SJSA1 (cell line): ENCODE data around the gene GUCY1A2. TPM values are rescaled to one million over a fixed set of nuclear protein-coding genes. Genes with fewer than 3 reads are reported as not detected.
"Not testable (repeated sequence)": the region's sequence is repeated elsewhere in the genome, so short reads cannot be mapped to it uniquely, and the experiment has no call there.

Experiments
- DNase-seq, 2 experiments: peaks; one replicate each; pipeline ENCODE4 v3.0.0-alpha.2; 2015 to 2020; ENCODE audit warnings: low spot score in 2 of 2, low read depth in 1 of 2
- H3K27ac ChIP-seq: fragments of 250-450 bp; sonication (Bioruptor Pico); 2 replicates; pipeline ENCODE4 v1.5.1; 2020; ENCODE audit warnings: mild to moderate bottlenecking, moderate library complexity
- H3K27me3 ChIP-seq: fragments of 250-450 bp; sonication (Bioruptor Pico); replicated peaks from 2 replicates; pipeline ENCODE4 v1.5.1; 2020; ENCODE audit warnings: mild to moderate bottlenecking, moderate library complexity
- H3K36me3 ChIP-seq: fragments of 250-450 bp; sonication (Bioruptor Pico); 2 replicates; pipeline ENCODE4 v1.5.1; 2020; ENCODE audit warnings: mild to moderate bottlenecking
- H3K4me1 ChIP-seq: fragments of 250-450 bp; sonication (Bioruptor Pico); replicated peaks from 2 replicates; pipeline ENCODE4 v1.6.1; 2021; ENCODE audit warnings: mild to moderate bottlenecking
- H3K4me3 ChIP-seq: fragments of 250-450 bp; sonication (Bioruptor Pico); 2 replicates; pipeline ENCODE4 v1.5.1; 2020; ENCODE audit warnings: mild to moderate bottlenecking
- H3K9me3 ChIP-seq: fragments of 250-450 bp; sonication (Bioruptor Pico); replicated peaks from 2 replicates; pipeline ENCODE4 v1.5.1; 2020; ENCODE audit warnings: mild to moderate bottlenecking
- total RNA-seq: library from RNA; depleted of rRNA; stranded (reverse); fragments of >200 nt; shearing (Covaris generic); gene quantifications from 2 replicates; pipeline ENCODE4 v1.2.3, GENCODE V29; 2014

The GUCY1A2 gene
- total RNA-seq, 1 experiment from 2014 or later = 0.11 TPM

DNA sequence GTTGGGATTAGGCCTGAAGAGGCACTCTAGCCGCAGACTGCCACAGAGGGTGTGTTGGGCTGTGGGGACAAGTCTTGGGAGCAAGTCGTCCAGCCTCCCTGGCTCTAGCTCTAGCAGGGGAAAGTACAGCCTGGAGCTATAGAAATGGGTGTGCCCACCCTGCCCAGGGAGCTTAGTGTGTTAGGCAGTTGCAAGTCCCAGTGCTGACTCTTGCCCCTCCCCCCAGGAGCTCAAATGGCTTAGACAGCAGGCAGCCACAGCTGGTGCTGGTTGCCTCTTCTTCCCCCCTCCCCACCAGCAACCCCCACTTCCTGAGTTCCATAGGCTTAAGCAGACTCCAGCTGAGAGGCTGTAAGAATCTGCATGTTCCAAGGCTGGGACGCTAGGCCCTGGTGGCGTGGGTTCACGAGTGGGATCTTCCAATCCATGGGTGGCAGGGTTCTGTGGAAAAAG, 61.2 kb downstream of the GUCY1A2 start:
- no peak overlapping the region for H3K4me3 ChIP-seq
- H3K36me3 ChIP-seq = no peaks in the 10 kb centered on the region
- H3K27ac ChIP-seq = no peak overlapping the region
- no peaks in the 10 kb centered on the region for H3K9me3 ChIP-seq
- no peak for DNase-seq
- no peaks in the 10 kb centered on the region for H3K27me3 ChIP-seq
- peaks cover 14% of the 10 kb centered on the region for H3K4me1 ChIP-seq

GRCh38 chr11:106950067-106950491, 68.2 kb downstream of the GUCY1A2 start:
- Histone ChIP-seq H3K27me3 (no peaks in the 10 kb centered on the region), H3K4me1 (no peaks in the 10 kb centered on the region), H3K4me3 (no peak overlapping the region), H3K9me3 (no peaks in the 10 kb centered on the region), H3K36me3 (no peaks in the 10 kb centered on the region), H3K27ac (no peak overlapping the region)
- no peak for DNase-seq

GRCh38 chr11:106943089-106943488, 75.2 kb downstream of the GUCY1A2 start:
- Histone ChIP-seq H3K9me3 (no peaks in the 10 kb centered on the region), H3K36me3 (no peaks in the 10 kb centered on the region), H3K27ac (no peak overlapping the region), H3K4me1 (no peaks in the 10 kb centered on the region), H3K27me3 (no peaks in the 10 kb centered on the region), H3K4me3 (no peak overlapping the region)
- no peak for DNase-seq

DNA sequence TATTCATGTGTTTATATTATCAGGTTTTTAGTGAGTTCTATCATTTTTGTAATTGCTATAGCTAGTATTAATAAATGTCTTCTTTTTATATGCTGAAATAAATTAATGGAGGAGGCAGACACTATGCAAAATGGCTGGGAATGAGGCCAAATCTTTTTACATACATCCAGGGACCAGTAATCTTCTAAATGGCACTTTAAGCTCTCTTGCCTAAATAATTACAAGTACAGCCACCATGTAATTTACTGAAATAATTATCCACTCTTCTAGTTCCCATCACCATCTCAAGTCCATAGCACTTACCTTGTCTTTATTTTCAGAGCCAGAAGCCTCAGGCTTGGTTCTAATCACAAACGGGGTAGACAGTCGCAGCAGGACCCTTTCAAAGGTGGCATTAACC, 79.1 kb downstream of the GUCY1A2 start:
- H3K36me3 ChIP-seq = no peaks in the 10 kb centered on the region

DNA sequence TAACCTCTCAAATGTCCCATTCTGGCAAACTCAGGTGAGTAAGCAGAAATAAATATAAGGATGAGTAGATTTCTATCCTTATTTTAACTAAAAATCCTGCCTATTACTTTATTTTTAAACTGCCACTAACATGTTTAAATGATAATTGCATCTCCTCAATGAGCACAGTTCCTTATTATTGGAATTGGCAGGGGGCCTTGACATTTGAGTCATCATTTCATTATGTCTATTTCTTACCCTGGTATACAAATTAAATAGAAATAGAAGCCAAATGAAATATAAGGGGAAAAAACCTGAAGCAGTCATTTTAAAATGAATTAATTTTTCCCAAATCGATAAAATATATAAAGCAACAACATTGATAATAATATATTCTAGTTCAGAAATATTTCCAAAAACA, 81.2 kb downstream of the GUCY1A2 start:
- no peak for DNase-seq
- no peak overlapping the region for H3K27ac ChIP-seq
- no peaks in the 10 kb centered on the region for H3K36me3 ChIP-seq
- H3K4me3 ChIP-seq = no peak overlapping the region
- H3K9me3 ChIP-seq = no peaks in the 10 kb centered on the region
- H3K27me3 ChIP-seq = no peaks in the 10 kb centered on the region
- no peaks in the 10 kb centered on the region for H3K4me1 ChIP-seq

More for the DNA sequence above, 79.1 kb downstream of the GUCY1A2 start:
- Histone ChIP-seq H3K4me3 (no peak overlapping the region), H3K9me3 (no peaks in the 10 kb centered on the region), H3K27ac (no peak overlapping the region), H3K27me3 (no peaks in the 10 kb centered on the region), H3K4me1 (no peaks in the 10 kb centered on the region)
- no peak for DNase-seq

DNA sequence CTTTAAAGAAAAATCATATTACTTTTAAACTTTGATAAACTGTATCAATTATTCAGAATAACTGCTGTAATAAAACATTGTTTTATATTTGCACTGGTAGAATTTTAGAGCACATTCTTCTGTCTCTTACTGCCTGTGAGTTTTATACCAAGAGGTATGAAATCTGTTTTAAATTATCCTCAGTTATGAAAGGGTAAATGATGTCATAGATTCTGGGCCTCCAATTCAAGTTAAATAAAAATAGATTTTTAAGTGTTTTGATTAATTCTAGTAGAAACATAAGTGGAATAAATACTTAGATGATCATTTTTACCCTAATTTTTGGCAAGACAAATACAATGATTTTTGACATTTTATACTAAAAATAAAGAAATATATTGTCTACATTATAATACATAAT, 93.0 kb downstream of the GUCY1A2 start:
- H3K27ac ChIP-seq = no peak overlapping the region
- H3K4me1 ChIP-seq = no peaks in the 10 kb centered on the region
- no peak for DNase-seq
- H3K36me3 ChIP-seq = no peaks in the 10 kb centered on the region
- H3K4me3 ChIP-seq = no peak overlapping the region
- H3K27me3 ChIP-seq = no peaks in the 10 kb centered on the region
- H3K9me3 ChIP-seq = no peaks in the 10 kb centered on the region

DNA sequence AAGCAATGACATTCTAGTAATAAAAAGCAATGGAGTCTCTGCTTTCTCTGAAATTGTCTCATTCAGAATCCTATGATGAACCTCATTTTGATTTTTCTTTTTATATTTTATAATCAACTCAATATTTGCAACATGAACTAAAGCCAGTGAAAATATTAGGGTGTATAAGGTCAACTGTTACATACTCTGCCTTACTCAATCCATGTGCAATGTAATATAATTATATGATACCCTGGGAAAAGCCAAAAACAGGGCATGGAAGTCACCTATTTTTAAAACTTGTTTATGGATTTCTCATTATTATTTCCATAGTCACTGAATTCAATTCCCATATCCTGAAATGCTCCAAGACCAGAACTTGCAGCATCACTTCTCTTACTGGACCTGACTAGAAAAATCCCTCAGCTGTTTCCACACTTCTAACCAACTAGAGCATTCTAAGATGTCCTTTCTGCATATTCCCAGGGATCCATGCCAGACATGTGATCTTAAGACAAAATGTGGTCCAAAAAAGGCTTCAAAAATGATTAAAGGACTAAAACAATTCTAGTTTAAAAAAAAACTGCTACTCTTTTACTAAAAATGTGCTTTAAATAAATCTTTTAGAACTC, 97.3 kb downstream of the GUCY1A2 start:
- Histone ChIP-seq H3K4me3 (no peak overlapping the region), H3K27me3 (no peaks in the 10 kb centered on the region), H3K36me3 (no peaks in the 10 kb centered on the region), H3K4me1 (no peaks in the 10 kb centered on the region), H3K9me3 (no peaks in the 10 kb centered on the region), H3K27ac (no peak overlapping the region)
- no peak for DNase-seq

DNA sequence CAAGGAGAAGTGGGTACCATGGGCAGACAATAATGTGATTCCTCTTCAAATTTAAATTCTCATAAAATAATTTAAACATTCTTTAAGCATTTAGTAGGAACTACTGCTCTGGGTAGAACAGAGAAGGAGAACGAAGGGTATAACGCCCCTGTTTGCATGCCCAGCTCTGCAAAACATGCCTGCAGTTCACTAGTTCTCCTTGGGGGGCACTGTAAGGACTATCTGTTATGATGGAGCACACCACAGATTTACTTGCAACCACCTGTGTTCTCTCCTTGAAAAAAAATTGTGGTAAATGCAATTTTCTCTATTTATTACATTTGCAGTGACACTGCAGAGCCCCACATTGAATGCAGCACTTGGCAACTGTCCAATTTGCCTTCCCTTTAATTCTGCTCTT, 100.3 kb downstream of the GUCY1A2 start:
- Histone ChIP-seq H3K27ac (no peak overlapping the region), H3K36me3 (no peaks in the 10 kb centered on the region), H3K27me3 (no peaks in the 10 kb centered on the region), H3K4me1 (no peaks in the 10 kb centered on the region), H3K9me3 (no peaks in the 10 kb centered on the region), H3K4me3 (no peak overlapping the region)
- no peak for DNase-seq

- no peak for DNase-seq
- Histone ChIP-seq H3K27me3 (no peaks in the 10 kb centered on the region), H3K36me3 (no peaks in the 10 kb centered on the region), H3K4me1 (no peaks in the 10 kb centered on the region), H3K4me3 (no peak overlapping the region), H3K27ac (no peak overlapping the region), H3K9me3 (no peaks in the 10 kb centered on the region)
These were observed 103.9 kb downstream of the GUCY1A2 start for GRCh38 chr11:106914409-106914808.

DNA sequence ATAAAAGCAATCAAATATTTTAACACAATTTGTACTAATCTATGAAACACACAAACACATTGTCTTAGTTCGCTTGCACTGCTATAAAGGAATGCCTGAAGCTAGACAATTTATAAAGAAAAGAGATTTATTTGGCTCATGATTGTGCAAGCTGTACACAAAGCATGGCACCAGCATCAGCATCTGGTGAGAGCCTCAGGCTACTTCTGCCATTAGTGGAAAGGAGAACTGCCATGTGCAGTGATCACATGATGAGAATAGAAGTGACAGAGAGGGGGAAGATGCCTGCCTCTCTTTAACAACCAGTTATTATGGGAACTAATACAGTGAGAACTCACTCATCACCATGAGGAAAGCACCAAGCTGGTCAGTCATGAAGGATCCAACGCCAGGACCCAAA, 105.1 kb downstream of the GUCY1A2 start:
- DNase-seq = no peak
- Histone ChIP-seq H3K4me1 (no peaks in the 10 kb centered on the region), H3K4me3 (no peak overlapping the region), H3K36me3 (no peaks in the 10 kb centered on the region), H3K9me3 (no peaks in the 10 kb centered on the region), H3K27me3 (no peaks in the 10 kb centered on the region), H3K27ac (no peak overlapping the region)

- DNase-seq = no peak
- H3K27ac ChIP-seq = no peak overlapping the region
- H3K27me3 ChIP-seq = no peaks in the 10 kb centered on the region
- no peaks in the 10 kb centered on the region for H3K36me3 ChIP-seq
- H3K4me1 ChIP-seq = no peaks in the 10 kb centered on the region
- H3K4me3 ChIP-seq = no peak overlapping the region
- no peaks in the 10 kb centered on the region for H3K9me3 ChIP-seq
These were observed 113.5 kb downstream of the GUCY1A2 start for GRCh38 chr11:106904826-106905225.

DNA sequence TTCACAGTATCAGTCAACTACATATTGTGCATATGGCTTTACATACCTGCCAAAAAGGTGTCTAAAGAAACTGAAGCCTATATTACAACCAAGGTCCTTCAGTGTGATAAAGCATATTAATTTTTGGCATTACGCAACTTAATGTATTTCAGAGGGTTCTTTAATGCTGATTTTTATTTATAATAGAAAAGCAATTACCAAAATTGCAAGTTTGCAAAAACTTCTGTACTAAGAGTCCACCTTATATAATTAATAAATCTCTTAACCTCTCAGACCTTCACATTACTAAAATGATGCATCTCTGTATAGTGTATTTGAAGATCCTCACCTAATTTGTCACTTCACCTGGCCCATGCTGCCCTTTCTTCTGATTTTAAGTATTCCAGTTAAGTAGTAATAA, 128.6 kb downstream of the GUCY1A2 start:
- DNase-seq = no peak
- Histone ChIP-seq H3K4me1 (no peaks in the 10 kb centered on the region), H3K27ac (no peak overlapping the region), H3K4me3 (no peak overlapping the region), H3K27me3 (no peaks in the 10 kb centered on the region), H3K36me3 (no peaks in the 10 kb centered on the region), H3K9me3 (no peaks in the 10 kb centered on the region)

DNA sequence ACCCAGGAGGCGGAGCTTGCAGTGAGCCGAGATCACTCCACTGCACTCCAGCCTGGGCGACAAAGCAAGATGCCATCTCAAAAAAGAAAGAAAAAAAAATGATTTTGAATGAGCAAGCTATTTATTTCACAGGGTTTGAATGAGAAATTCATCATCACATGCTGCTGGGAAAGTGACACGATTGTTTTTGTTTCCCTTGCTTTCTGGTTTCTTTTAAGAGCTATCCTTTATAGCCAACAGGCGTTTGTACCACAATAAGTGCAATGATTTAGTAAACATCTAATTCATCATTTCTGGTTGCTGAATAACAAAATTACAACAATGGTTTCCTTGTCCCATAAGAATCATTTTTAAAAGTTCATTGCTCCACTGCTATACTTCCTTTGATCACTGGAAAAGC, 129.9 kb downstream of the GUCY1A2 start:
- no peaks in the 10 kb centered on the region for H3K4me1 ChIP-seq
- H3K9me3 ChIP-seq = no peaks in the 10 kb centered on the region
- no peaks in the 10 kb centered on the region for H3K27me3 ChIP-seq
- no peak overlapping the region for H3K4me3 ChIP-seq
- no peak overlapping the region for H3K27ac ChIP-seq
- DNase-seq = no peak
- no peaks in the 10 kb centered on the region for H3K36me3 ChIP-seq

- H3K27me3 ChIP-seq, H3K27ac ChIP-seq, H3K4me1 ChIP-seq, DNase-seq, H3K4me3 ChIP-seq, H3K36me3 ChIP-seq, H3K9me3 ChIP-seq: not testable (repeated sequence)
These were observed 134.6 kb downstream of the GUCY1A2 start for GRCh38 chr11:106883693-106884092.
